ENCODE results near the gene RASL10B. TPM values are rescaled to one million over a fixed set of nuclear protein-coding genes. Genes with fewer than 3 reads are reported as not detected.
"Not testable (repeated sequence)": the region's sequence is repeated elsewhere in the genome, so short reads cannot be mapped to it uniquely, and the experiment has no call there.

Gene RASL10B
- total and polyA plus RNA-seq, 9 donors: 2.3 to 14.8 (median 6.6) TPM

- TF ChIP-seq CTCF (IDR thresholded peaks at IDR 0.05): no peak
- no peak for TF ChIP-seq EP300 (IDR thresholded peaks at IDR 0.05)
- no peak for TF ChIP-seq POLR2A (IDR thresholded peaks at IDR 0.05)
- H3K4me3 ChIP-seq: no peak overlapping the region
- no peaks in the 10 kb centered on the region for H3K27me3 ChIP-seq
- no peaks in the 10 kb centered on the region for H3K4me1 ChIP-seq (ENCODE audit: insufficient read depth)
- no peaks in the 10 kb centered on the region for H3K9me3 ChIP-seq
- intact Hi-C loops (cut with DNase I): no loop called here
- no peak overlapping the region for H3K27ac ChIP-seq
- H3K36me3 ChIP-seq: no peaks in the 10 kb centered on the region
- 76 to 81% (median 78%) methylated on average over 5 of the region's 5 CpGs for WGBS, 3 donors
- no peak for DNase-seq
These were observed 29.9 kb upstream of the RASL10B start for GRCh38 chr17:35701491-35701890.

GRCh38 chr17:35703308-35703707 is 28.1 kb upstream of the RASL10B start:
- 97% methylated on average over 2 of the region's 2 CpGs for WGBS, 3 donors
- H3K4me1 ChIP-seq (ENCODE audit: insufficient read depth); DNase-seq; intact Hi-C loops (cut with DNase I); H3K27me3 ChIP-seq; H3K27ac ChIP-seq; H3K36me3 ChIP-seq; H3K9me3 ChIP-seq; H3K4me3 ChIP-seq: not testable (repeated sequence)

GRCh38 chr17:35705230-35705629 is 26.2 kb upstream of the RASL10B start:
- no peak overlapping the region for H3K27ac ChIP-seq
- intact Hi-C loops (cut with DNase I): no loop called here
- H3K9me3 ChIP-seq: no peaks in the 10 kb centered on the region
- WGBS, 3 donors: 90 to 99% (median 95%) methylated on average over 1 of the region's 1 CpG
- H3K27me3 ChIP-seq: no peaks in the 10 kb centered on the region
- H3K4me3 ChIP-seq: no peak overlapping the region
- DNase-seq: no peak
- no peak for TF ChIP-seq EP300 (IDR thresholded peaks at IDR 0.05)
- no peaks in the 10 kb centered on the region for H3K36me3 ChIP-seq
- no peaks in the 10 kb centered on the region for H3K4me1 ChIP-seq (ENCODE audit: insufficient read depth)

- 70 to 81% (median 79%) methylated on average over 5 of the region's 5 CpGs for WGBS, 3 donors
- H3K36me3 ChIP-seq: no peaks in the 10 kb centered on the region
- no peaks in the 10 kb centered on the region for H3K9me3 ChIP-seq
- intact Hi-C loops (cut with DNase I): no loop called here
- H3K27me3 ChIP-seq: no peaks in the 10 kb centered on the region
- H3K4me3 ChIP-seq: no peak overlapping the region
- TF ChIP-seq EP300 (IDR thresholded peaks at IDR 0.05) (no peak), POLR2A (IDR thresholded peaks at IDR 0.05) (no peak), CTCF (IDR thresholded peaks at IDR 0.05) (no peak)
- no peak overlapping the region for H3K27ac ChIP-seq
- no peak for DNase-seq
- H3K4me1 ChIP-seq (ENCODE audit: insufficient read depth): no peaks in the 10 kb centered on the region
These were observed 25.7 kb upstream of the RASL10B start for GRCh38 chr17:35705705-35706104.

- Histone ChIP-seq H3K36me3 (no peaks in the 10 kb centered on the region), H3K27me3 (no peaks in the 10 kb centered on the region), H3K4me3 (no peak overlapping the region), H3K9me3 (no peaks in the 10 kb centered on the region), H3K4me1 (ENCODE audit: insufficient read depth) (no peaks in the 10 kb centered on the region), H3K27ac (no peak overlapping the region)
- 70 to 74% (median 71%) methylated on average over 3 of the region's 3 CpGs for WGBS, 3 donors
- no peak for TF ChIP-seq EP300 (IDR thresholded peaks at IDR 0.05)
- no peak for TF ChIP-seq CTCF (IDR thresholded peaks at IDR 0.05)
- no peak for TF ChIP-seq POLR2A (IDR thresholded peaks at IDR 0.05)
- intact Hi-C loops (cut with DNase I): no loop called here
- no peak for DNase-seq
These were observed 23.3 kb upstream of the RASL10B start for GRCh38 chr17:35708149-35708548.

- no peak for DNase-seq
- Histone ChIP-seq H3K4me3 (no peak overlapping the region), H3K4me1 (ENCODE audit: insufficient read depth) (no peaks in the 10 kb centered on the region), H3K27me3 (no peaks in the 10 kb centered on the region), H3K9me3 (no peaks in the 10 kb centered on the region), H3K36me3 (no peaks in the 10 kb centered on the region), H3K27ac (no peak overlapping the region)
- 83 to 92% (median 87%) methylated on average over 3 of the region's 3 CpGs for WGBS, 3 donors
- no peak for TF ChIP-seq CTCF (IDR thresholded peaks at IDR 0.05)
- no peak for TF ChIP-seq POLR2A (IDR thresholded peaks at IDR 0.05)
- no peak for TF ChIP-seq EP300 (IDR thresholded peaks at IDR 0.05)
- intact Hi-C loops (cut with DNase I): no loop called here
These were observed 22.5 kb upstream of the RASL10B start for GRCh38 chr17:35708951-35709350.
